Measurements from ENCODE around the gene LRCOL1.

LRCOL1 gene

DNA sequence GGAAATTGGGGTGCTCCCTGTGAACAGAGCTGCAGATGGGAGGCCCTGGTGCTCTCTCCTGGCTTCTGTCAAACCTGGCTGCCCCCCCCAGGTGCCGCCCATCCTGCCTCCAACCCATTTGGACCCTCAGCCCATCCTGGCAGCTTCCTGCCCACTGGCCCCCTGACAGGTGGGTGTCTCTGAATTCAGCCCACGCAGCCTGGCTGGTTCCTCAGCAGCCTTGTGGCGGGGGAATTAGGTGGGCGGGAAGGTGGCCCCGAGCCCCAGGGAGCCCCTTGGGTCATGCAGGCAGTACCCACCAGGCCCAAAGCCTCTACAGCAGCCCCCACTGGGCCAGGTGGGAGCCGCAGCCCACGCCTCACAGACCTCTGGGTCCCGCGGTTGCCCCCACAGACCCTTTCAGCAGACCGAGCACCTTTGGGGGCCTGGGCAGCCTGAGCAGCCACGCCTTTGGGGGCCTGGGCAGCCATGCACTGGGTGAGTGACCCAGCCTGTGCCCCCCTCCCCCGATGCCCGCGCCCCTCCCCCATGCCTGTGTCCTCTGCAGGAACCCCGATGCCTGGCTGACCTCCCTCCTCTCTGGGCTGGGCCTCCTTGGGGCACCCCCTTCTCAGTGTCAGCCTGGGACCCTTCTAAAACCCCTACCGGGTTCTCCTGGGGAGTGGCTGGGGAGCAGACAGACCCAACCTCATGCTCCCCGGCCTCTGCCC, 28.9 kb downstream of the LRCOL1 start:
- no peak for DNase-seq

DNA sequence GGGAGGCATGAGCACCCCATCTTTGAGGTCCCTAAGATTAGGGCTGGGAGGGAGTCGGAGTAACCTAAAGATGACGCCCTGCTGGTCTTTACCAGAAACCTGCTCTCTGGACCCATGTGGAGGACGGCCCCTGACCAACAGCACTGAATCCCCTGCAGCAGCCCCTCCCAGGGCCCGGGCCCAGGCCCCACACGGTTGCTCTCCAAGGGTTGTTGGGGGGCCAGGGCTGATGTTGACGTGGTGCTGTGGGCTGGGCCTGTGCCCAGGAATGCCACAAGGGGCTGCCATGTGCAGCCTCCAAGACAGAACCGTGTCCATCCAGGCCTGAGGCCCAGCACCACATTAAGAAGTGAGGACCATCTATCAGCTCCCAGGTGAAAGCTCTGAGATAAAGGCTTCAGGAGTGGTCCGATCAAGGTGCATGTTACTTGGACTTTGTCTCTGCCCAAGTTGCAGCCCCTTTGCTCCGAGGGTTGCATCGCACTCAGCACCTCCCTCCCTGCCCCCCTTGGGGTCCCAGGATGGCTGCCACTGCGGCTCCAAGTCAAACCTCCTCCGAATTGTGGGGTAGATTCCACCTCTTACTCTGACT, 29.6 kb downstream of the LRCOL1 start:
- no peak for DNase-seq

GRCh38 chr12:132579744-132580143, 30.6 kb downstream of the LRCOL1 start:
- no peak for DNase-seq

DNA sequence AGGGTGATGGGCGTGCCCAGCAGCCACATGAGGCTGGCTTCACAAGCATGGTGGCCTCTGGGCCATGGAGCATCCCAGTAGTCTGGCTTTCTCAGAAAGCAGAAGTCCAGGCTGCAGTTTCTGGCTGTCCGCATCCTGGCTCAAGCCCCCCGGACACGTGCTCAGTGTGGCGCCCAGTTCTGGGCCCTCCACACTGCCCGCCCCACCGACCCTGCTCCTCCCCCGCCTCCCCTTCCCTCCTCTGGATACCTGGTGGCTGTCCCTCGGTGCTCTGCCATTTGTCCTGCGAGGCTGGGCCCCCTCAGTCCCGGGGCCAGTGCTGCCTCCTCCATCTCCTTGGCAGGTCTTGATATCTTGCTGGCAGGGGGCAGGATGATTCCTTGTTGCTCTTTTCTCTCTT, 31.6 kb downstream of the LRCOL1 start:
- DNase-seq: no peak

DNA sequence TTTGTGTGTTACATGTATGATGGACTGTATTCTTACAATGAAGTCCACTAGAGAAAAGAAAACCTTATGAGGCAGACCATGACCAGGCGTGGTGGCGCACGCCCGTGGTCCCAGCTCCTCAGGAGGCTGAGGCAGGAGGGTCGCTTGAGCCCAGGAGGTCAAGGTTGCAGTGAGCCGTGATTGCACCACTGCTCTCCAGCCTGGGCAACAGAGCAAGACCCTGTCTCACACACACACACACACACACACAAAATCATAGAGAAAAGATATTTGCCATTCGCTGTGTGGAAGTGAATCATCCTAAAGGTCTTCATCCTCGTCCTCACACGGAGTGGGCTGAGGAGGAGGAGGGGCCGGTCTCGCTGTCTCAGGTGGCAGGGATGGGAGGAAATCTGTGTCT, 32.3 kb downstream of the LRCOL1 start:
- no peak for DNase-seq

GRCh38 chr12:132577191-132577920, 33.0 kb downstream of the LRCOL1 start:
- no peak for DNase-seq

DNA sequence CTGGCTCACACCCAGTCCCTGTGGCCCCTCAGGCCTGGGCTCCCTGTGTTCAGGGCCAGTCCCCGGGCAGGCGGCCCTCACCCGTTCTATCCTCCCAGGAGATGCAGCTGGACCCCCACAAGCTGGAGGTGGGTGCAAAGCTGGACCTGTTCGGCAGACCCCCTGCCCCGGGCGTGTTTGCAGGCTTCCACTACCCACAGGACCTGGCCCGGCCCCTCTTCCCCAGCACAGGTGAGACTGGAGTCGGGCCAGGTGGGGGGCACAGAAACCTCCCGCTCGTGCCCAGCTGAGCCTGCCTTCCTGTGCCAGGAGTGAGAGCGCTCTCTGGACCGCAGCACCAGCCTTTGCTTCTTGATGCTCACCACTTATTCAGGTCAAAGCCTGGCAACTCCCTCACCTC, 33.7 kb downstream of the LRCOL1 start:
- DNase-seq: no peak

DNA sequence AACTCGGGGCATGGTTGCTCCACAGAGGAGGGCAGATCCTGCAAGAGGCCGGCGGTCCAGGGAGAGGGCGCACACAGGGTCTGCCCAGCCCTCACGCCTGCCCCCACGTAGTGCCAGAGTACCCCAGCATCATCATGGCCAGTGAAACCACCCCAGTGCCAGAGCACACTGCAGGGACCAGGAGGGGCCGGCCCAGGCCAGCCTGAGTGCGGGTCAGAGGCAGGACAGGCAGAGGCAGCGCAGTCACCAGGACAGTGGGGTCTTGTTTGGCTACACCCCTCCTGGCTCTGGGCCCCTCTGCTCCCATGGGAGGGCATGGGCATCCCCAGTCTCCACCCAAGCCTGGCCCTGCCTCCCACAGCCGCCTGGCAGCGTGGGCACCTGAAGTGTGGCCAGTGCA, 34.7 kb downstream of the LRCOL1 start:
- no peak for DNase-seq

DNA sequence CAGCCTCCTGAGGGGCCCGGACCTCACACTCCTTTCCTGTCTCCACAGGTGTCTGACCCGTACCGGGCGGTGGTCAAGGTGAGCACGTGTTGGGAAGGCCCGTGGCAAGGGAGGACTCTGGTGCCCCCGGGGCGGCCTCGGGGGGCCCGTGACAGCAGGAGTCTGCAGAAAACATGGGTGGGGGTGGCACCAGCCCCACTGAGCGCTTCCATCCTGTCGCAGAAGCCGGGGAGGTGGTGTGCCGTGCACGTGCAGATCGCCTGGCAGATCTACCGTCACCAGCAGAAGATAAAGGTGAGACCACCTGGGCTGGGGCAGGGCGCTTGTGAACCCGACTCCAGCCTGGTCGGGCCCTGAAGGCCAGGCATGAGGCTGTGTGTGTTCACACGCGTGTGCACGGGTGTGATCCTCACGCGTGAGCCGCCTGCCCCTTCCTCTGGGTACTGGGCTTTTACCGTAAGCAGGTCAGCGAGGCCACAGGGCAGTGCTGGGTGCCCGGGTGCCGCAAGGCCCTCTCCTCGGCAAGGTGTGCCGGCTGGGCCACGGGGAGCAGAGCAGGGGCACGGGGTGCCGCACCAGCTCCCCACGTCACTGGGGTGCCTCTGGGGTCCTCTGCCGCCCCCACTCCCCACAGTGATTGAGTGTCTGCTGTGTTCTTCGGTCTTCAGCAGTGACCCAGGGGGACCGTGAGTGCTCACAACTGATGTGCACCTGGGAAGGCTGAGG, 35.9 kb downstream of the LRCOL1 start:
- no peak for DNase-seq

DNA sequence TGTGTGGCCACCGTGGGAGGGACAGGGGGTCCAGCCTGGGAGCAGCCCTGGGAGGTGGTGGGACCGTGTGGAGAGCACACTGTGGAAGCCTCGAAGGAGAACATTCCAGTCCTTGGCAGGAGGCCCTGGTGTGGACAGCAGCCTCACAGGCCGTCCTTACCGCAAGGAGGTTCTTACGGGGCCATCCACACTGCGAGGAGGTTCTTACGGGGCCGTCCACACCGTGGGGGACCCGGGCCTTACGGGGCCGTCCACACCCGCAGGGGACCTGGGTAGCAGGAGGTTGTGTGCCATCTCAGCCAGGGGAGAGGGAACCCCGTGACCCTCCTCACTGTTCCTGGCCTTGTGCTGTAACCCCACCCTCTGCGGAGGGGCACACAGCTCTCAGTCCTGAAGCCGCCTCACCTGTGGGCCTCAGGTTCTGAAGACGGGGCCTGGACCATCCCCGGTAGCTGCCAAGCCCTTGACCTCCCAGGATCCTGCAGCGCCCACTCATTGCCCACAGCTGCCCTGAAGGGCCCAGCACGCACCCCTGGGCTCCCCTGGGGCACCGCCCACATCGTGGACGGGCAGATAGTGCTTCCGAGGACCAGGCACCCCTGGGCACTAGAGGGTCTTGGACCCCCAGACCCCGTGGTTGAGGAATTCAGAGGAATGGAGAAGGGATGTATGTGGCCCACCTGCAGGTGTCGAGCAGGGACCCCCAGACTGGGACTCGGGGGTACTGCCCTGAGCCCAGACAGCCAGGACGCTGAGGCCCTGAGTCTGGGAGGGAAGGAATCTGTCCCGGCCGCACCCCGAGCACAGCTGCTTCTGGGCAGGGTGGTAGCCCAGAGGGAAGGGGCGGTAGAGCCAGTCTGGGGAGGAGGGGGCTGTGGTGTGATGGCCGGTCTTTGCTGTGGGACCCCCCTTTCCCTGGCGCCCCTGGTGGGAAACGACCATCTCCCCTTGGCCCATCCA, 37.3 kb downstream of the LRCOL1 start:
- DNase-seq: no peak

GRCh38 chr12:132572106-132572505, 38.3 kb downstream of the LRCOL1 start:
- no peak for DNase-seq

DNA sequence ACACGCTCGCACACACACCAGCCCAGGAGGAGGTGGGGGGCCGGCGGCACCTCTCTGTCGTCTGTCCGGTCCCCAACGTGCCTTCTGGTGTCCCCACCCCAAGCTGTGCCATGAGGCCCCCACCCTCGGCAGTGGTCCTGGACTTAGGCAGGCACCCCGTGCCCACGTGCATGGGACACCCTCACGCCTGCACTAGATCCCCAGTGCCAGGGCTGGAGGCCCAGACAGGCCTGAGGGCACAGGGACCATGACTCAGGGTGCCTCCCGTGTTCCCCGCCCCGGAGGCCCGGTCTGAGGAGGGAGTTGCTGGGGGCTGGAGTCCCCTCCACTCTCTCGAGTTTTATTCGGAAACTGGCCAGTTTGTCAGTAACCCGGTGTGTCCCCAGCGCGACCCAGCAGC, 38.8 kb downstream of the LRCOL1 start:
- DNase-seq: no peak

- no peak for DNase-seq
Observed at GRCh38 chr12:132571051-132571450, 39.3 kb downstream of the LRCOL1 start.

GRCh38 chr12:132570635-132571034, 39.7 kb downstream of the LRCOL1 start:
- no peak for DNase-seq

- DNase-seq: no peak
Observed at GRCh38 chr12:132569856-132570480, 40.4 kb downstream of the LRCOL1 start.

DNA sequence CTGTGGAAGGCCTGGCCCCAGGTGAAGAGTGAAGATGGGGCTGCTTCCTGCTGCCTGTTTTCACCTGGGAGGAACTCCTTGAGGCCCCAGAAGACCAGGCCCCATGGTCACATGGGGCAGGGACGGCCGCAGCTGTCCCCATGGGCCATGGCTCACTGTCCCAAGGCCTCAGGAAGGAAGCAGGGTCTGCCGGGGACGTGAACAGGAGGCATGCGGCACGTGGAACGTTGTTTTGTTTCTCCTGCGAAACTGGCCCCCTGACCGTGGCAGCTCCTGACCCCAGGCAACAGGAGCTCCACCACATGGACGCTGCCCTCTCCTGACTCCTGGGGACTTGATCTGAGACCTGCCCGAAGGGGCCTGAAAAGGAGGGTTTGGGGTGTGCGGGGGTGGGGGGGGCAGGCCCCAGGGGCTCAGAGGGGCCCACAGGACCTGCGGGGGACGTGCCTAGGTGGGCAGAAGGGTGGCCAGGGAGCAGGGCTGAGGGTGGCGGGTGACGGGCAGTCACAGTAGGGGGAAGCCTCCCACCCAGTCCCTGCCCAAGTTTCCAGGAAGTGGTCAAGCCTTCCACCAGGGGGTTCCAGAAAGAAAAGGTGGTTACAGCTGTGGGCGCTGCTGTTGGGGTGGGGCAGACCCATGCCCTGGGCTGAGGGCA, 41.4 kb downstream of the LRCOL1 start:
- DNase-seq: no peak

DNA sequence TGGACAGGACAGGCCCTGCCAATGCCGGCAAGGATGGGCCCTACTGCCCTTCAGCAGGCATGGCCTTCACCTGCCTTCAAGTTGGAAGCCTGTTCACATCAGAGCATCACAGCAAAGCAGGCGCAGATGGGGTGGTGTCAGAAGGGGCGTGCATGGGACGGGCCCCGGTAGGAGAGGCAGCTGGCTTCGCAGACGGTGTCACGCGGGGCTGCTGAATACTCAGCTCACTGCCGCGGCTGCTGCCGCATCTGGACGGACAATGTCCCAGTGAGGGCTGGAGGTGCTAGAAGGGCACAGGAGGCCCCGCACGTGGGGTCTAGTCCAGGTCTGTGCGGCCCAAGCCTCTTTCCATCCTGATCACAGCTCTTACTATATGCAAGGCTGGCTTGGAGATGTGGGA, 42.1 kb downstream of the LRCOL1 start:
- no peak for DNase-seq

DNA sequence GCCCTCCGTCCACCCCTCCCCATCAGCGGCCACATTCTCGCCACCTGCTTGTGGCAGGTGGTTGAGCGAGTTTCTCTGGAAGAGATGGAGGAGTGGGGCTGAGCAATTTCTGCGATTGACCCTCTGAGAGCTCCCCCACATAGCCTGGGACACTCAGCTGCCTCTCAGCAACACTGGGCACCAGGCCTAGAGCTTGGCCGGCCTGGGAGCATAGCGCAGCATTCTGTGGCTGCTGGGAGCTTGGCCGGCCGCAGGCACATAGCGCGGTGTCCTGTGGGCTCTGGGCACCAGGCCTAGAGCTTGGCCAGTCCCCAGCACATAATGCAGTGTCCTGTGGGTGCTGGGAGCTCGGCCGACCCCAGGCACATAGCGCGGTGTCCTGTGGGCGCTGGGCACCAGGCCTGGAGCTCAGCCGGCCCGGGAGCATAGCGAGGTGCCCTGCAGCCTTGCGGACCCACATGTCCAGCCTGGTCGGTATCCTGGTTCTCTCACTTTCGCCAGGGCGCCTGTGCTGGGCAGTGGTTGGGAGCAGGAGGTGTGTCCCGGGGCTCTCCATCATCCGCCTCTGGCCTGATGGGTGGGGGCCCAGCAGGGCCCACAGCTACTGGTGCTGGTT, 43.8 kb downstream of the LRCOL1 start:
- DNase-seq: no peak

DNA sequence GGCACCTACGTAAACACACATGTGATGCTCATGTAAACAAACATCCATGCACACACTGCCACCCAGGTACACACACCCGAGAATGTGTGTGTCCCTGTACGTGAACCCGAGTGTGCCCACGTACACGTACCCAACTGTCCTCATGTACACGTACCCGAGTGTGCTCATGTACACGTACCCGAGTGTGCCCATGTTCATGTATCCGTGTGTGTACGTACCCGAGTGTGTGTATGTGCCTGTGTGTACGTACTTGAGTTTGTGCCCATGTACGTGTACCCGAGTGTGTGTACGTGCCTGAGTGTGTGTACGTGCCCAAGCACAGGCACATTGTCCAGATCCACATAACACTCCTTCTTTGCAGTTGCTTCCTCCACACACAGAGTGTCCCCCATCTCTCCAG, 45.0 kb downstream of the LRCOL1 start:
- DNase-seq: no peak

DNA sequence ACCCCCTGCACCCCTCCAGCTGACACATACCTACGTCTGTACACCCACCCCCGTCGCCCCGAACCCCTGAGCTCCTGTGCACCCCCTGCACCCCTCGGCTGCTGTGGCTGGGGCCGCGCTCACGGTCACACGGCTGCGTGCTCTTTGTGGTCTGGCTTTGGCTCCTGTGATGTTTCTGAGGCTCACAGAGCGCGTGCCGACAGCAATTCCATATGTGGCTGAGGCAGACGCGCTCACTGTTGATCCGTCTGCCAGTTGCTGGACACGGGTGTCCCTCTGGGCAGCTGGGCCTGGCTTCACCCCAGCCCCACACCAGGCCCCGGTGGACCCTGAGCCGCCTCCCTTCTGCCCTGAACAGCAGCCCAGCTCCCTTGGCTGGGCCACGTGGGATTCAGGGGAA, 46.5 kb downstream of the LRCOL1 start:
- no peak for DNase-seq

DNA sequence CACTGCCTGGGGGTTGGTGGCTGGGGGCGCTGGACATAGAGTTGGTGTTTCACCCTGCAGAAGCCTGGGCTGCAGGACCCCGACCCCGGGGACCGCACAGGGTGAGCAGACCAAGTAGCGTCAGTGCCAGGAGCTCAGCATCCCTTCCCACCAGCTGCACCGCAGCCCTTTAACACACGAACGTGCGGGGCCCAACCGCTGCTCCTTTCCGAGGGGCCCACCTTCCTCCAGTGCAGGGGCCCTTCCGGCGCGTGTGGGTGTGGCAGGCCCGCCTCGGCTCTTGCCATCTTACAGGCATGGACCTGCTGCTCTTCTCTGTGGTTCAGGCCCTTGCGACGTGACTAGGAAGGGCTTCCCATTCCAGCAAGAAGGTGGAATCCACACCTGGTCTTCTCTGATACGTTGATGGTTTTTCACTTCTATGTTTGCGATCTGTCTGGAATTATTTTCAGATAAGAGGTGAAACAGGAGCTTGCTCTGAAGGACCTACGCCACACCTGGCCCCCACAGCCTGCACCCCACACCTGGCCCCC, 47.8 kb downstream of the LRCOL1 start:
- no peak for DNase-seq

Data from effector CD8-positive, alpha-beta T cell (primary cell).